Measurements from ENCODE around the gene PTRH2. TPM values are rescaled to one million over a fixed set of nuclear protein-coding genes. Genes with fewer than 3 reads are reported as not detected.

PTRH2 gene
- total RNA-seq, 1 experiment from 2014 or later: 59.6 TPM

- Histone ChIP-seq H3K4me1 (ENCODE audit: control insufficient read depth in 1 of 2, insufficient read depth in 2 of 2, low read length in 2 of 2) (0 out of 4 replicates have a peak, but pooled peaks cover 0 to under 1% of the 10 kb centered on the region in 2 experiments), H3K79me2 (ENCODE audit: insufficient read depth, low read length) (peaks cover 100% of the 10 kb centered on the region)
- POLR2A ChIA-PET: interaction anchor here (2.6 kb wide), 1 partner anchor 8 kb away, joined by 12 read pairs; the partner anchor contains the start of genes PTRH2 and VMP1
These were observed 8.0 kb downstream of the PTRH2 start for GRCh38 chr17:59699218-59699617.

More at GRCh38 chr17:59699218-59699617, 8.0 kb downstream of the PTRH2 start:
- Histone ChIP-seq H3K9me3 (ENCODE audit: control insufficient read depth in 1 of 2, insufficient read depth in 1 of 2, low read depth in 1 of 2, low read length in 2 of 2) (no peaks in the 10 kb centered on the region), H3K36me3 (ENCODE audit: control insufficient read depth in 1 of 2, insufficient read depth in 2 of 2, low read length in 2 of 2) (peaks cover 47 to 74% of the 10 kb centered on the region in 2 experiments), H2AFZ (ENCODE audit: low read depth, low read length, poor library complexity, severe bottlenecking) (no peak overlapping the region), H3K27ac (ENCODE audit: low read depth, low read length) (no peak overlapping the region), H3K9ac (ENCODE audit: low read length) (no peak overlapping the region), H3K4me3 (replicated peaks in 1 of 2; ENCODE audit: low read depth in 1 of 2, low read length in 2 of 2) (no peak overlapping the region), H3K4me2 (ENCODE audit: low read length) (no peak overlapping the region), H3K27me3 (ENCODE audit: insufficient read depth, low read length) (no peaks in the 10 kb centered on the region), H4K20me1 (ENCODE audit: insufficient read depth) (peaks cover 87% of the 10 kb centered on the region), H3K9me2 (ENCODE audit: insufficient read depth) (no peaks in the 10 kb centered on the region)
- TF ChIP-seq FOSL1 (IDR thresholded peaks at IDR 0.05; ENCODE audit: low read depth) (no peak), ZNF274 (IDR thresholded peaks at IDR 0.05; ENCODE audit: low read depth, low read length) (no peak), EZH2phosphoT487 (IDR thresholded peaks at IDR 0.05; ENCODE audit: borderline replicate concordance) (no peak), EZH2 (IDR thresholded peaks at IDR 0.05) (no peak), TCF7L2 (IDR thresholded peaks at IDR 0.05; ENCODE audit: borderline replicate concordance, extremely low read depth, insufficient read depth, insufficient read length) (no peak), YY1 (IDR thresholded peaks at IDR 0.05; ENCODE audit: extremely low read depth, insufficient replicate concordance, low read depth, low read length) (no peak), CEBPB (IDR thresholded peaks at IDR 0.05; ENCODE audit: low read depth) (no peak), CTCF (IDR thresholded peaks at IDR 0.05 in 2 of 3, conservative IDR thresholded peaks at IDR 0.05 in 1 of 3; ENCODE audit: borderline replicate concordance in 1 of 3, insufficient read depth in 1 of 3, low read depth in 2 of 3, low read length in 2 of 3) (no peak), ZFX (IDR thresholded peaks at IDR 0.05) (no peak), CBX3 (IDR thresholded peaks at IDR 0.05; ENCODE audit: low read depth) (no peak), POLR2AphosphoS5 (IDR thresholded peaks at IDR 0.05; ENCODE audit: low read depth, low read length) (no peak)
- TF ChIP-seq, protein P1, sequence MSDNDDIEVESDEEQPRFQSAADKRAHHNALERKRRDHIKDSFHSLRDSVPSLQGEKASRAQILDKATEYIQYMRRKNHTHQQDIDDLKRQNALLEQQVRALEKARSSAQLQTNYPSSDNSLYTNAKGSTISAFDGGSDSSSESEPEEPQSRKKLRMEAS (IDR thresholded peaks at IDR 0.05): no peak
- DNase-seq (ENCODE audit: low read depth, low spot score) (no peak), ATAC-seq (no peak)
- RAD21 ChIA-PET (ENCODE audit: low non-redundant PET in 1 of 2, low total read pairs in 2 of 2, uncharacterized antibody in 2 of 2, unreplicated experiment in 2 of 2): no interaction called here
- CTCF ChIA-PET: no interaction called here
- no TSS peak for BruUV-seq (replicated peaks)
- intact Hi-C loops (cut with micrococcal nuclease): no loop called here
